ENCODE results near the gene KCND2.

DNA sequence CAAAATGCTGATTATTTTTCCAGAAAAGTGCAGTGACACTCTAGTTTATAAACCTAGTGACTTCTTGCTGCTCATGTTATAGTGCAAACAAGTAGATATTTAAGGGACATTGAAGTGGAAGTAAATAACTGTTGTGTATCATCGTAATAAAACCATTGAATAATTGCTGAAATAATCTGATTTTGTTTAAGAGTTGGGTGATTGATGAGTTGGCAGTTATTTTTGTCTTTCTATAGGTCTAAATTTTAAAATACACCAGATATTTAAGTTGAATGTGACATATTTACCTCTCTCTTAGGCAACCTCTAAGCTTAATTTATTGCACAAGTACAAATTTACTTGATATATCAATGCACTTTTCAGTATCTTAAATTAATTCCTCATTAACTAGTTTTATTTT is 392.1 kb downstream of the KCND2 start:
- no peak for TF ChIP-seq CREB1 (IDR thresholded peaks at IDR 0.05; ENCODE audit: low read depth)
- no peak for TF ChIP-seq EP300 (IDR thresholded peaks at IDR 0.05; ENCODE audit: borderline replicate concordance)
- no peak for TF ChIP-seq TAF1 (IDR thresholded peaks at IDR 0.05; ENCODE audit: low read depth)
- no peak for TF ChIP-seq CEBPB (IDR thresholded peaks at IDR 0.05)
- no peak for TF ChIP-seq ZBTB7A (IDR thresholded peaks at IDR 0.05; ENCODE audit: low read depth)
- TF ChIP-seq, protein P1, sequence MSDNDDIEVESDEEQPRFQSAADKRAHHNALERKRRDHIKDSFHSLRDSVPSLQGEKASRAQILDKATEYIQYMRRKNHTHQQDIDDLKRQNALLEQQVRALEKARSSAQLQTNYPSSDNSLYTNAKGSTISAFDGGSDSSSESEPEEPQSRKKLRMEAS (IDR thresholded peaks at IDR 0.05), result no peak
- TF ChIP-seq RAD21 (IDR thresholded peaks at IDR 0.05; ENCODE audit: low read depth), result no peak
- TF ChIP-seq, protein P2, sequence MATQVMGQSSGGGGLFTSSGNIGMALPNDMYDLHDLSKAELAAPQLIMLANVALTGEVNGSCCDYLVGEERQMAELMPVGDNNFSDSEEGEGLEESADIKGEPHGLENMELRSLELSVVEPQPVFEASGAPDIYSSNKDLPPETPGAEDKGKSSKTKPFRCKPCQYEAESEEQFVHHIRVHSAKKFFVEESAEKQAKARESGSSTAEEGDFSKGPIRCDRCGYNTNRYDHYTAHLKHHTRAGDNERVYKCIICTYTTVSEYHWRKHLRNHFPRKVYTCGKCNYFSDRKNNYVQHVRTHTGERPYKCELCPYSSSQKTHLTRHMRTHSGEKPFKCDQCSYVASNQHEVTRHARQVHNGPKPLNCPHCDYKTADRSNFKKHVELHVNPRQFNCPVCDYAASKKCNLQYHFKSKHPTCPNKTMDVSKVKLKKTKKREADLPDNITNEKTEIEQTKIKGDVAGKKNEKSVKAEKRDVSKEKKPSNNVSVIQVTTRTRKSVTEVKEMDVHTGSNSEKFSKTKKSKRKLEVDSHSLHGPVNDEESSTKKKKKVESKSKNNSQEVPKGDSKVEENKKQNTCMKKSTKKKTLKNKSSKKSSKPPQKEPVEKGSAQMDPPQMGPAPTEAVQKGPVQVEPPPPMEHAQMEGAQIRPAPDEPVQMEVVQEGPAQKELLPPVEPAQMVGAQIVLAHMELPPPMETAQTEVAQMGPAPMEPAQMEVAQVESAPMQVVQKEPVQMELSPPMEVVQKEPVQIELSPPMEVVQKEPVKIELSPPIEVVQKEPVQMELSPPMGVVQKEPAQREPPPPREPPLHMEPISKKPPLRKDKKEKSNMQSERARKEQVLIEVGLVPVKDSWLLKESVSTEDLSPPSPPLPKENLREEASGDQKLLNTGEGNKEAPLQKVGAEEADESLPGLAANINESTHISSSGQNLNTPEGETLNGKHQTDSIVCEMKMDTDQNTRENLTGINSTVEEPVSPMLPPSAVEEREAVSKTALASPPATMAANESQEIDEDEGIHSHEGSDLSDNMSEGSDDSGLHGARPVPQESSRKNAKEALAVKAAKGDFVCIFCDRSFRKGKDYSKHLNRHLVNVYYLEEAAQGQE (IDR thresholded peaks at IDR 0.05; ENCODE audit: low read depth), result no peak
- no peak for TF ChIP-seq YY1 (IDR thresholded peaks at IDR 0.05; ENCODE audit: low read depth)
- TF ChIP-seq, protein P3, sequence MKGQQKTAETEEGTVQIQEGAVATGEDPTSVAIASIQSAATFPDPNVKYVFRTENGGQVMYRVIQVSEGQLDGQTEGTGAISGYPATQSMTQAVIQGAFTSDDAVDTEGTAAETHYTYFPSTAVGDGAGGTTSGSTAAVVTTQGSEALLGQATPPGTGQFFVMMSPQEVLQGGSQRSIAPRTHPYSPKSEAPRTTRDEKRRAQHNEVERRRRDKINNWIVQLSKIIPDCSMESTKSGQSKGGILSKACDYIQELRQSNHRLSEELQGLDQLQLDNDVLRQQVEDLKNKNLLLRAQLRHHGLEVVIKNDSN (IDR thresholded peaks at IDR 0.05), result no peak
- no peak for TF ChIP-seq TCF12 (IDR thresholded peaks at IDR 0.05; ENCODE audit: low read depth)
- TF ChIP-seq FOXM1 (IDR thresholded peaks at IDR 0.05; ENCODE audit: borderline replicate concordance, low read depth), result no peak
- TF ChIP-seq NFIC (IDR thresholded peaks at IDR 0.05), result no peak
- no peak for TF ChIP-seq TEAD4 (IDR thresholded peaks at IDR 0.05)
